Prostate gland (tissue), 2 donors: ENCODE measurements around the gene PIM3. TPM values are rescaled to one million over a fixed set of nuclear protein-coding genes. Genes with fewer than 3 reads are reported as not detected.
A peak's percentile ranks its signal among the peaks of the same experiment; 100 is the strongest.

Experiments used
- DNase-seq: peaks from one replicate; pipeline ENCODE4 v3.0.0-alpha.2; 2019; ENCODE audit warnings: low spot score
- H3K27ac ChIP-seq, 2 donors: fragments of 200-600 bp; sonication (generic); 2 replicates each; pipeline ENCODE4 v1.5.1; 2017 to 2019
- H3K27me3 ChIP-seq: fragments of 200-600 bp; sonication (generic); replicated peaks from 2 replicates; pipeline ENCODE4 v1.5.1; 2019; ENCODE audit not compliant: insufficient read depth
- H3K36me3 ChIP-seq, 2 donors: fragments of 200-600 bp; sonication (generic); 1 replicate in 1 of 2; 2 replicates in 1 of 2; pipeline versions ENCODE4 v1.5.1 to v1.8.1; 2017 to 2019
- H3K4me1 ChIP-seq: fragments of 200-600 bp; sonication (generic); replicated peaks from 2 replicates; pipeline ENCODE4 v1.5.1; 2019
- H3K4me3 ChIP-seq, 2 donors: fragments of 200-600 bp; sonication (generic); 2 replicates each; pipeline ENCODE4 v1.5.1; 2017 to 2019
- H3K9me3 ChIP-seq: fragments of 200-600 bp; sonication (generic); 2 replicates; pipeline ENCODE4 v1.5.1; 2017
- POLR2A ChIP-seq: fragments of 450-650 bp; IDR thresholded peaks from one replicate; pipeline ENCODE4 v1.6.1; 2016; ENCODE audit warnings: antibody characterized with exemption, mild to moderate bottlenecking
- POLR2AphosphoS5 ChIP-seq: sonication (generic); formaldehyde crosslinking; IDR thresholded peaks from one replicate; pipeline ENCODE4 v1.6.1; 2017; ENCODE audit warnings: antibody characterized with exemption
- WGBS: methylation state at CpG from one replicate; pipeline ENCODE4 v1.1.5; 2018; 5-methylcytosine and 5-hydroxymethylcytosine counted together
- intact Hi-C: fragments of 100-400 bp; cut with DNase I; formaldehyde crosslinking; loops from one replicate; pipeline ENCODE4 v1.14.2; 2022
- total RNA-seq, 2 donors: library from RNA; depleted of rRNA; stranded (reverse); fragments of >200 nt; gene quantifications; one replicate each; pipeline ENCODE4 v1.1.0, GENCODE V29; 2016
- TF ChIP-seq, protein P1 (sequence below), 4 experiments: fragments of 200-600 bp in 2 of 4; fragments of 450-650 bp in 2 of 4; sonication (generic) in 2 of 4; IDR thresholded peaks; 1 replicate in 3 of 4; 2 replicates in 1 of 4; pipeline ENCODE4 v1.5.1; 2016 to 2019; ENCODE audit warnings: antibody characterized with exemption in 4 of 4, mild to moderate bottlenecking in 2 of 4, moderate library complexity in 2 of 4

PIM3 gene
- total RNA-seq, 2 donors from 2014 or later = 126 to 183 TPM

DNA sequence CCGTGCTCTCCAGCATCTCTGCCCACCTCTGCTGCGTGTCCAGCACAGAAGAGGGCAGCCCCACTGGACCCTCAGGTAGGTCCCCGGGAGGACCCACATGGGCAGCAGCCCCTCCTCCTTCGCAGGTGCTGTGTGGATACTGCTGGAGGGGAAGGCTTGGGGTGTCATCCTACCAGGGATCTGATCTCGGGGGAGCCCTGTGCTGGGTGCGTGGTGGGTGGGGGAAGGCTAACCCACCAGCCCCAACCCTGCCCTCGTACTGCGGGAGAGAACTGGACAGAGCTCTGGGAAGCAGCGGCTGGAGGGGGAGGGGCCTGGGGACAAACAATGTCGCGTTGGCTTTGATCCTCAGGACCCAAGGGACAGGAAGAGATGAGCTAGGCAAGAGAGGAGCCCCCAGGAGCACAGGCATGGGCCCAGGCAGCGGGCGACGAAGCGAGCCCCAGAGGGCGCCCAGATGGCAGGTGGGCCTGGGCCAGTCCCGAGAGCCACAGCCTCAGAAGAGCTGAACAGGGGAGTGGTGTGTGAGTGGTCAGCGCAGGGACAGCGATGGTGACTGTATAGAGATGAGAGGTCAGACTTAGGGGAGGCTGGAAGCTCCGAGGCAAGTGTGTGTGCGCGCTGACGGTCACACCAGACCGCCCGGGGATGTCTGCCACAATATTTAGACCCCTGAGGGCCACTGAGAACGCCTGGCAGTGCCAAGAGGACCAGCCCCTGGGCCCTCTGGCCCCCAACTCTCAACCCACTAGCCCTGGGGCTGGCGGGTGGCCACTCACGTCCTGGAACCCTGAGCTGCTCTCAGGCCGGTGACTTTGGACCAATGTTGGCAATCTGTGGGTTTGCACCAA lies 1.4 kb upstream of the PIM3 start:
- intact Hi-C loops = loop anchor here (2.0 kb wide), 1 partner anchor 22 kb away; no protein-coding TSS in a partner anchor
- peak overlapping the region; percentile 92 to 99 for H3K27ac ChIP-seq
- TF ChIP-seq POLR2AphosphoS5 = no peak
- peaks cover 32% of the 10 kb centered on the region for H3K4me1 ChIP-seq
- no peaks in the 10 kb centered on the region for H3K9me3 ChIP-seq
- 83% methylated on average over 28 of the region's 29 CpGs for whole genome bisulfite sequencing
- peaks cover 7 to 16% of the 10 kb centered on the region in 2 donors for H3K36me3 ChIP-seq
- DNase-seq = no peak
- H3K4me3 ChIP-seq = peak overlapping the region; percentile 69 to 83
- H3K27me3 ChIP-seq = no peaks in the 10 kb centered on the region

DNA sequence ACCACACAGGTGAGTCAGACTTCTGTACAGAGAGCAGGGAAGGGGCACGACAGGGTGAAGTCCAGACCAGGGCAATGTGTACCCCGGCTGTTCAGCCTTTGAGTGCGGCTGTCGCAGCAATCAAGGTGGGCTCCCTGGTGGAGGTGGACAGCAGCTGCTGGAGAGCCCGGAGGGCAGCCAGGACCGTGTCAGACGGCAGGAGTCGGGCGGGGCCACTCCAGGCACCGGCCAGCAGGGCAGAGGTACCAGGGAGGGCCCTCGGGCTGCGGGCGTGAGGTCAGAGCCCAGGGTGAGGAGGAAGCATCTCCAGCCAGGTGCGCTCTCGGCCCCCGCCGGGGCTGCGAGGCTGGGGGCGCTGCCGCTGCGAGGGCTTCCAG lies 802 bp upstream of the PIM3 start:
- Histone ChIP-seq H3K4me1 (peaks cover 26% of the 10 kb centered on the region), H3K4me3 (peak overlapping the region; percentile 69 to 83), H3K27ac (peak overlapping the region; percentile 92 to 99), H3K27me3 (no peaks in the 10 kb centered on the region), H3K9me3 (no peaks in the 10 kb centered on the region), H3K36me3 (peaks cover 7 to 16% of the 10 kb centered on the region in 2 donors)
- 22% methylated on average over 10 of the region's 21 CpGs for WGBS
- TF ChIP-seq, protein P1, sequence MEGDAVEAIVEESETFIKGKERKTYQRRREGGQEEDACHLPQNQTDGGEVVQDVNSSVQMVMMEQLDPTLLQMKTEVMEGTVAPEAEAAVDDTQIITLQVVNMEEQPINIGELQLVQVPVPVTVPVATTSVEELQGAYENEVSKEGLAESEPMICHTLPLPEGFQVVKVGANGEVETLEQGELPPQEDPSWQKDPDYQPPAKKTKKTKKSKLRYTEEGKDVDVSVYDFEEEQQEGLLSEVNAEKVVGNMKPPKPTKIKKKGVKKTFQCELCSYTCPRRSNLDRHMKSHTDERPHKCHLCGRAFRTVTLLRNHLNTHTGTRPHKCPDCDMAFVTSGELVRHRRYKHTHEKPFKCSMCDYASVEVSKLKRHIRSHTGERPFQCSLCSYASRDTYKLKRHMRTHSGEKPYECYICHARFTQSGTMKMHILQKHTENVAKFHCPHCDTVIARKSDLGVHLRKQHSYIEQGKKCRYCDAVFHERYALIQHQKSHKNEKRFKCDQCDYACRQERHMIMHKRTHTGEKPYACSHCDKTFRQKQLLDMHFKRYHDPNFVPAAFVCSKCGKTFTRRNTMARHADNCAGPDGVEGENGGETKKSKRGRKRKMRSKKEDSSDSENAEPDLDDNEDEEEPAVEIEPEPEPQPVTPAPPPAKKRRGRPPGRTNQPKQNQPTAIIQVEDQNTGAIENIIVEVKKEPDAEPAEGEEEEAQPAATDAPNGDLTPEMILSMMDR (IDR thresholded peaks at IDR 0.05) = peak in 2 of 4 experiments; percentile 25 to 29
- no peak for TF ChIP-seq POLR2A
- TF ChIP-seq POLR2AphosphoS5 = no peak
- peak; percentile 30 for DNase-seq
- intact Hi-C loops = loop anchor here (2.0 kb wide), 1 partner anchor 23 kb away; no protein-coding TSS in a partner anchor

DNA sequence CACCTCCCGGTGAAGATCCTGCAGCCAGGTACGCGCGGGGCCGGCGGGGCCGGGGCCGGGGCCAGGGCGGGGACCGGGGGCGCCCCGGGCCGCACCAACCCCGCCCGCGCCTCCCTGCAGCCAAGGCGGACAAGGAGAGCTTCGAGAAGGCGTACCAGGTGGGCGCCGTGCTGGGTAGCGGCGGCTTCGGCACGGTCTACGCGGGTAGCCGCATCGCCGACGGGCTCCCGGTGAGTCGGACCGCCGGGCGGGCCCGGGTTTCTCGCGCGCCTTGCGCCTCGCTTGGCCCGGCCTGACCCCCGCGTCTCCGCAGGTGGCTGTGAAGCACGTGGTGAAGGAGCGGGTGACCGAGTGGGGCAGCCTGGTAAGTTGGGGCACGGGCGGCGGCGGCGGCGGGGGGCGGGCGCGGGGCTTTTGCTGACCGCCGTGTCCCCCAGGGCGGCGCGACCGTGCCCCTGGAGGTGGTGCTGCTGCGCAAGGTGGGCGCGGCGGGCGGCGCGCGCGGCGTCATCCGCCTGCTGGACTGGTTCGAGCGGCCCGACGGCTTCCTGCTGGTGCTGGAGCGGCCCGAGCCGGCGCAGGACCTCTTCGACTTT lies 531 bp downstream of the PIM3 start:
- WGBS = under 1% methylated on average over 30 of the region's 84 CpGs

DNA sequence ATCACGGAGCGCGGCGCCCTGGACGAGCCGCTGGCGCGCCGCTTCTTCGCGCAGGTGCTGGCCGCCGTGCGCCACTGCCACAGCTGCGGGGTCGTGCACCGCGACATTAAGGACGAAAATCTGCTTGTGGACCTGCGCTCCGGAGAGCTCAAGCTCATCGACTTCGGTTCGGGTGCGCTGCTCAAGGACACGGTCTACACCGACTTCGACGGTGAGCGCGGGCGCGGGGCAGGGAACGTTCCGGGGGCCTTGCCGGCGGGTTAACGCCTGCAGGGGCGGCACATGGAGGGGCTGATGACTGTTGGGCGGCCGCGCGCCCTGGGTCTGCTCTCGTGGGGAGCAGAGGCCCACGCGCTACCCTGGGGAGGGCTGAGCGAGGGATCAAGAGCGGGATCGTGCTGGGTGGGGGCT lies 1.0 kb downstream of the PIM3 start:
- DNase-seq = no peak
- H3K4me1 ChIP-seq = peaks cover 15% of the 10 kb centered on the region
- H3K27ac ChIP-seq = peak overlapping the region; percentile 92 to 99
- 2% methylated on average over 36 of the region's 49 CpGs for WGBS
- intact Hi-C loops = no loop called here
- no peaks in the 10 kb centered on the region for H3K27me3 ChIP-seq
- H3K9me3 ChIP-seq = no peaks in the 10 kb centered on the region
- TF ChIP-seq, protein P1 (IDR thresholded peaks at IDR 0.05) = no peak
- TF ChIP-seq POLR2A (peak; percentile 2), POLR2AphosphoS5 (peak; percentile 63)
- peak overlapping the region; percentile 69 to 83 for H3K4me3 ChIP-seq
- H3K36me3 ChIP-seq = peaks cover 7 to 16% of the 10 kb centered on the region in 2 donors

More for the DNA sequence above, 531 bp downstream of the PIM3 start:
- intact Hi-C loops = no loop called here
- Histone ChIP-seq H3K36me3 (peaks cover 7 to 16% of the 10 kb centered on the region in 2 donors), H3K4me3 (peak overlapping the region; percentile 69 to 83), H3K9me3 (no peaks in the 10 kb centered on the region), H3K27me3 (no peaks in the 10 kb centered on the region), H3K27ac (peak overlapping the region; percentile 92 to 99), H3K4me1 (peaks cover 15% of the 10 kb centered on the region)
- peak; percentile 33 for DNase-seq
- TF ChIP-seq, protein P1 (IDR thresholded peaks at IDR 0.05) = peak in 1 of 4 experiments; percentile 24
- no peak for TF ChIP-seq POLR2A
- no peak for TF ChIP-seq POLR2AphosphoS5

DNA sequence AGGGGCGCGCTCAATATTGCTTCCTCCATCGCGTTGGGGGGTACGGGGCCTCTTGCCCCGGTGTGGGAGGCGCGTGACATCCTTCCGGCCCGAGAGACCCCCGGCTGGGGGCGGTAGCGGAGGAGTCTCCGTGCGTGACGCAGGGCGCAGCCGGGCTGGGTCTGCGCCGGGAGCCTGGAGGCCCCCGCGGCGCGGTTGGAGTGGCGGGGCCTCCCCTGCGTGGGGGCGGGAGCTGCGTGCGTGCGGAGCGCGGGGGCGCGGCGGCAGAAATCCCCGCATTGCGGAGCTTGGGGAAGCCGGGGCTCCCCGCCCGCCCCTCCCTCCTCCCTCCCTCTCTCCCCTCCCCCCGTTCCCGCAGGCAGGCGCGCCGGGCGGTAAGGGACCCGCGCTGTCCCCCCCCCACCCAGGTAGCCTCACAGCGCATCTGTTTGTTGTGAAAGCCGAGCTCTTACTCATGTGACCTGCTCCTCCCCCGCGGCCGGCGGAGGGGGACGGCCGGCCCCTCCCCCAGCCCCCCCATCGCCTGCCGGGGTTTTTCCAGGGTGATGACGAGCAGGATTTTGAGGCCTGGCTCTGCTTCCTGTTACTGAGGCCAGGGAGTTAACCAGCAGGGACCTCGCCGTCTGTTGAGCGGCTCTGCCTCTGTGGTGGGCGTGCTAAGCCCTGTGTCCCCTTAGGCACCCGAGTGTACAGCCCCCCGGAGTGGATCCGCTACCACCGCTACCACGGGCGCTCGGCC lies 1.6 kb downstream of the PIM3 start:
- DNase-seq = peak; percentile 92
- H3K27ac ChIP-seq = peak overlapping the region; percentile 92 to 99
- intact Hi-C loops = no loop called here
- peaks cover 15% of the 10 kb centered on the region for H3K4me1 ChIP-seq
- H3K4me3 ChIP-seq = peak overlapping the region; percentile 69 to 83
- peaks cover 7 to 16% of the 10 kb centered on the region in 2 donors for H3K36me3 ChIP-seq
- WGBS = 6% methylated on average over 25 of the region's 70 CpGs
- peak; percentile 76 for TF ChIP-seq POLR2A
- TF ChIP-seq, protein P1 (IDR thresholded peaks at IDR 0.05) = peak in 1 of 4 experiments; percentile 26
- TF ChIP-seq POLR2AphosphoS5 = peak; percentile 80
- H3K27me3 ChIP-seq = no peaks in the 10 kb centered on the region
- H3K9me3 ChIP-seq = no peaks in the 10 kb centered on the region
